DND-41 (cell line): ENCODE results near the gene TSPYL2.

Experiments
- ATAC-seq: fragments of 200-7000 bp; cut with Tn5 transposase; 3 replicates; pipeline ENCODE4 v1.9.1; 2021; ENCODE audit warnings: low read depth; ENCODE audit not compliant: insufficient read depth
- DNase-seq: peaks from one replicate; pipeline ENCODE4 v3.0.0-alpha.2; 2020
- H2AFZ ChIP-seq: 2 replicates; pipeline ENCODE4 v1.6.0; 2012; ENCODE audit warnings: low read depth, low read length
- H3K27ac ChIP-seq: 2 replicates; pipeline ENCODE4 v1.5.1; 2012; ENCODE audit warnings: low read length, inconsistent platforms
- H3K27me3 ChIP-seq: fragments of 200-600 bp; sonication (generic); 2 replicates; pipeline ENCODE4 v1.6.0; 2012; ENCODE audit warnings: low read length, mild to moderate bottlenecking, inconsistent platforms; ENCODE audit not compliant: insufficient read depth, poor library complexity
- H3K36me3 ChIP-seq: 2 replicates; pipeline ENCODE4 v1.5.1; 2012; ENCODE audit warnings: low read length, inconsistent platforms; ENCODE audit not compliant: insufficient read depth
- H3K4me1 ChIP-seq: 2 replicates; pipeline ENCODE4 v1.5.1; 2012; ENCODE audit warnings: mild to moderate bottlenecking, low read length; ENCODE audit not compliant: insufficient read depth
- H3K4me2 ChIP-seq: 2 replicates; pipeline ENCODE4 v1.6.0; 2012; ENCODE audit warnings: mild to moderate bottlenecking, moderate library complexity, low read length, inconsistent platforms; ENCODE audit not compliant: insufficient read depth
- H3K4me3 ChIP-seq, 2 experiments: fragments of 200-600 bp in 1 of 2; shearing (Covaris generic) in 1 of 2; 2 replicates each; pipeline ENCODE4 v1.5.1; 2012 to 2016; ENCODE audit warnings: inconsistent platforms in 2 of 2, low read length in 2 of 2, mild to moderate bottlenecking in 2 of 2, low read depth in 1 of 2, moderate library complexity in 1 of 2
- H3K79me2 ChIP-seq: 2 replicates; pipeline ENCODE4 v1.6.0; 2012; ENCODE audit warnings: low read length, inconsistent platforms; ENCODE audit not compliant: insufficient read depth
- H3K9ac ChIP-seq: 2 replicates; pipeline ENCODE4 v1.6.0; 2012; ENCODE audit warnings: low read depth, mild to moderate bottlenecking, inconsistent platforms, low read length, moderate library complexity
- H3K9me3 ChIP-seq: 2 replicates; pipeline ENCODE4 v1.5.1; 2012; ENCODE audit warnings: low read length, moderate library complexity, mild to moderate bottlenecking, inconsistent platforms; ENCODE audit not compliant: insufficient read depth, severe bottlenecking
- H4K20me1 ChIP-seq: 2 replicates; pipeline ENCODE4 v1.6.0; 2012; ENCODE audit warnings: low read length; ENCODE audit not compliant: insufficient read depth
- EZH2 ChIP-seq: IDR thresholded peaks from 3 replicates; pipeline ENCODE4 v1.6.1; 2012; ENCODE audit warnings: borderline replicate concordance, low read depth, mild to moderate bottlenecking, moderate library complexity, low read length, inconsistent platforms; ENCODE audit not compliant: severe bottlenecking
- TF ChIP-seq, protein P1 (sequence below): IDR thresholded peaks from 2 replicates; pipeline ENCODE4 v1.5.1; 2012; ENCODE audit warnings: borderline replicate concordance, low read length, moderate library complexity, mild to moderate bottlenecking; ENCODE audit not compliant: poor library complexity, severe bottlenecking; ENCODE audit errors: extremely low read depth

Gene TSPYL2

DNA sequence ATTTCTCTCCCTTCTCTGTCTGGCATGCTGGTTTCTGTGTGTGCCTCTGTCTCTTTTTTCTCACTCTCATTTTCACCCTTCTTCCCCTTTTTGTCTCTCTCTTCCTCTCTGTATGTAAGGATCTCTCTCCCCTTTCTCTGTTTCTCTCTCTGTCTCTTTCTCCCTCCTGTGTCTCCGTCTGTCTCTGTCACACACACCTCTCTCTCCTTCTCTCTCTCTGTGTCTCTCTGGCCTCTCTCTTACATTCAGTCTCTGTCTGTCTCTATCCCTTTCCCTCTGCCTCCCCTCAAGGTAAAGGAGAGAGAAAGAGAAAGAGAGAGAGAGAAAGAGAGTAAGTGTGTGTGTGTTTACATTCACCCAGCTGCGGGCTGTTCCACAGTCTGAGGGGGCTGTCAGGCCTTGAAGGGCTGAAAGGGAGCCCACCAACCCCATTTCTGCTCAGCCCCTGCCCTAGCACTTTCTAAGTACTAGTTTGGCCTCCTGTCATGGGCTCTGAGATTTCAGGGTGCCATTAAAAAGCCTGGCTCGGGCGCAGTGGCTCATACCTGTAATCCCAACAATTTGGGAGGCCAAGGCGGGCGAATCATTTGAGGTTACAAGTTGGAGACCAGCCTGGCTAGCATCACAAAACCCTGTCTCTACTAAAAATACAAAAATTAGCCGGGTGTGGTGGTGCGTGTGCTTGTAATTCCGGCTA, 9.6 kb upstream of the TSPYL2 start:
- no peaks in the 10 kb centered on the region for H3K79me2 ChIP-seq
- peak overlapping the region; percentile 22 to 87; a peak in 3 of 4 replicates for H3K4me3 ChIP-seq
- TF ChIP-seq EZH2 = no peak
- TF ChIP-seq, protein P1, sequence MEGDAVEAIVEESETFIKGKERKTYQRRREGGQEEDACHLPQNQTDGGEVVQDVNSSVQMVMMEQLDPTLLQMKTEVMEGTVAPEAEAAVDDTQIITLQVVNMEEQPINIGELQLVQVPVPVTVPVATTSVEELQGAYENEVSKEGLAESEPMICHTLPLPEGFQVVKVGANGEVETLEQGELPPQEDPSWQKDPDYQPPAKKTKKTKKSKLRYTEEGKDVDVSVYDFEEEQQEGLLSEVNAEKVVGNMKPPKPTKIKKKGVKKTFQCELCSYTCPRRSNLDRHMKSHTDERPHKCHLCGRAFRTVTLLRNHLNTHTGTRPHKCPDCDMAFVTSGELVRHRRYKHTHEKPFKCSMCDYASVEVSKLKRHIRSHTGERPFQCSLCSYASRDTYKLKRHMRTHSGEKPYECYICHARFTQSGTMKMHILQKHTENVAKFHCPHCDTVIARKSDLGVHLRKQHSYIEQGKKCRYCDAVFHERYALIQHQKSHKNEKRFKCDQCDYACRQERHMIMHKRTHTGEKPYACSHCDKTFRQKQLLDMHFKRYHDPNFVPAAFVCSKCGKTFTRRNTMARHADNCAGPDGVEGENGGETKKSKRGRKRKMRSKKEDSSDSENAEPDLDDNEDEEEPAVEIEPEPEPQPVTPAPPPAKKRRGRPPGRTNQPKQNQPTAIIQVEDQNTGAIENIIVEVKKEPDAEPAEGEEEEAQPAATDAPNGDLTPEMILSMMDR = no peak
- no peaks in the 10 kb centered on the region for H4K20me1 ChIP-seq
- peak overlapping the region; percentile 89 for H3K4me2 ChIP-seq
- H3K27me3 ChIP-seq = no peaks in the 10 kb centered on the region
- ATAC-seq (peak; percentile 44), DNase-seq (no peak)
- no peaks in the 10 kb centered on the region for H3K36me3 ChIP-seq
- peaks cover 23% of the 10 kb centered on the region for H3K4me1 ChIP-seq
- H2AFZ ChIP-seq = peak overlapping the region; percentile 97
- peak overlapping the region; percentile 84 for H3K27ac ChIP-seq
- H3K9me3 ChIP-seq = no peaks in the 10 kb centered on the region
- H3K9ac ChIP-seq = peak overlapping the region; percentile 55

GRCh38 chrX:53073115-53073586, 9.0 kb upstream of the TSPYL2 start:
- H3K4me2 ChIP-seq = peak overlapping the region; percentile 89; the same call in 1 of the 2 replicates
- ATAC-seq = no peak

DNA sequence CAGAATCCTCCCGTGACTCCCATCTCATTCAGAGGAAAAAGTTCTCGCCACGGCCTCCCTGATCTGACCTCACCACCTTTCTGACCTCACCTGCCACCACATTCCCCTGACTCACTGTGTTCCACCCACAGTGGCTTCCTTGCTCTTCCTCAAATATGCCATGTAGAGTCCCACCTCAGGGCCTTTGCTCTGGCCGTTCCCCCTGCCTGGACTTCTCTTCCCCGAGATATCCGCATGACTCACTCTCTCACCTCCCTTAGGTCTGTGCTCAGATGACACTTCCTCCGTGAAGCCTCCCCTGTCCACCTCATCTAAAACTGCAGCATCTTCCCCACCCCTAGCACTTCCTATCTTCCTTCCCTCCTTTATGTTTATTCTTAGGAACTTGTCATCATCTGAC, 7.2 kb upstream of the TSPYL2 start:
- no peak overlapping the region for H3K27ac ChIP-seq
- H3K4me1 ChIP-seq = peaks cover 23% of the 10 kb centered on the region
- no peak overlapping the region for H3K4me3 ChIP-seq
- no peaks in the 10 kb centered on the region for H3K36me3 ChIP-seq
- H4K20me1 ChIP-seq = no peaks in the 10 kb centered on the region
- DNase-seq (no peak), ATAC-seq (no peak)
- H3K9me3 ChIP-seq = no peaks in the 10 kb centered on the region
- no peaks in the 10 kb centered on the region for H3K79me2 ChIP-seq
- TF ChIP-seq EZH2 = no peak
- TF ChIP-seq, protein P1 = no peak
- no peaks in the 10 kb centered on the region for H3K27me3 ChIP-seq
- no peak overlapping the region for H3K4me2 ChIP-seq
- no peak overlapping the region for H2AFZ ChIP-seq
- H3K9ac ChIP-seq = no peak overlapping the region

More at GRCh38 chrX:53073115-53073586, 9.0 kb upstream of the TSPYL2 start:
- no peak overlapping the region for H3K4me3 ChIP-seq
- no peaks in the 10 kb centered on the region for H3K36me3 ChIP-seq
- no peaks in the 10 kb centered on the region for H3K27me3 ChIP-seq
- no peak overlapping the region for H3K9ac ChIP-seq
- H3K79me2 ChIP-seq = no peaks in the 10 kb centered on the region
- H3K9me3 ChIP-seq = no peaks in the 10 kb centered on the region
- no peak overlapping the region for H3K27ac ChIP-seq
- DNase-seq = no peak
- TF ChIP-seq, protein P1 = no peak
- no peak for TF ChIP-seq EZH2
- peak overlapping the region; percentile 97 for H2AFZ ChIP-seq
- H3K4me1 ChIP-seq = peaks cover 23% of the 10 kb centered on the region
- no peaks in the 10 kb centered on the region for H4K20me1 ChIP-seq
